Spleen (tissue), 7 donors: ENCODE measurements around the gene C2orf49.

Source experiments
- POLR2A ChIP-seq, 3 donors: fragments of 450-650 bp; IDR thresholded peaks; one replicate each; pipeline ENCODE4 v1.5.1; 2017; ENCODE audit warnings: antibody characterized with exemption in 3 of 3, mild to moderate bottlenecking in 1 of 3
- POLR2AphosphoS5 ChIP-seq, 3 donors: sonication (generic); formaldehyde crosslinking; IDR thresholded peaks; one replicate each; pipeline ENCODE4 v1.5.1; 2017; ENCODE audit warnings: antibody characterized with exemption in 3 of 3
- TF ChIP-seq, protein P1 (sequence below), 11 experiments: fragments of 200-600 bp in 7 of 11; fragments of 450-650 bp in 4 of 11; sonication (generic) in 4 of 11; IDR thresholded peaks in 8 of 11; conservative IDR thresholded peaks in 3 of 11; 1 replicate in 7 of 11; 2 replicates in 4 of 11; pipeline versions ENCODE4 v1.4.0 to v1.8.0; 2016 to 2021; ENCODE audit warnings: antibody characterized with exemption in 11 of 11, inconsistent platforms in 4 of 11, mild to moderate bottlenecking in 1 of 11
- donor health status: DM: no; HTN: no; CAD: no; lungs with moderate emphysema.
- donor health status: DM: no; HTN: no; CAD: no.
- donor health status: DM: no; HTN: no; CAD: no.

- TF ChIP-seq POLR2A (IDR thresholded peaks at IDR 0.05) (no peak), POLR2AphosphoS5 (IDR thresholded peaks at IDR 0.05) (no peak)
- TF ChIP-seq, protein P1, sequence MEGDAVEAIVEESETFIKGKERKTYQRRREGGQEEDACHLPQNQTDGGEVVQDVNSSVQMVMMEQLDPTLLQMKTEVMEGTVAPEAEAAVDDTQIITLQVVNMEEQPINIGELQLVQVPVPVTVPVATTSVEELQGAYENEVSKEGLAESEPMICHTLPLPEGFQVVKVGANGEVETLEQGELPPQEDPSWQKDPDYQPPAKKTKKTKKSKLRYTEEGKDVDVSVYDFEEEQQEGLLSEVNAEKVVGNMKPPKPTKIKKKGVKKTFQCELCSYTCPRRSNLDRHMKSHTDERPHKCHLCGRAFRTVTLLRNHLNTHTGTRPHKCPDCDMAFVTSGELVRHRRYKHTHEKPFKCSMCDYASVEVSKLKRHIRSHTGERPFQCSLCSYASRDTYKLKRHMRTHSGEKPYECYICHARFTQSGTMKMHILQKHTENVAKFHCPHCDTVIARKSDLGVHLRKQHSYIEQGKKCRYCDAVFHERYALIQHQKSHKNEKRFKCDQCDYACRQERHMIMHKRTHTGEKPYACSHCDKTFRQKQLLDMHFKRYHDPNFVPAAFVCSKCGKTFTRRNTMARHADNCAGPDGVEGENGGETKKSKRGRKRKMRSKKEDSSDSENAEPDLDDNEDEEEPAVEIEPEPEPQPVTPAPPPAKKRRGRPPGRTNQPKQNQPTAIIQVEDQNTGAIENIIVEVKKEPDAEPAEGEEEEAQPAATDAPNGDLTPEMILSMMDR (IDR thresholded peaks at IDR 0.05 in 8 of 11, conservative IDR thresholded peaks at IDR 0.05 in 3 of 11): no peak
Observed at GRCh38 chr2:105379741-105380186, 42.4 kb downstream of the C2orf49 start.
